A673 (cell line): ENCODE results near the gene ATRN. TPM values are rescaled to one million over a fixed set of nuclear protein-coding genes. Genes with fewer than 3 reads are reported as not detected.

Experiments used
- BruUV-seq: library from RNA; stranded (reverse); fragments of 400-500 nt; replicated peaks from 2 replicates; lab custom pipeline; 2021; lab: Mats Ljungman, UMichigan
- CTCF ChIA-PET: fragments of 300-600 bp; sonication (Branson Sonifier 250); formaldehyde crosslinking; loops from one replicate; lab custom pipeline; 2022; ENCODE audit warnings: antibody characterized with exemption; lab: Charles Lee
- POLR2A ChIA-PET: fragments of 300-600 bp; sonication (Branson Sonifier 250); formaldehyde crosslinking; loops from one replicate; lab custom pipeline; 2022; ENCODE audit warnings: antibody characterized with exemption; ENCODE audit not compliant: low non-redundant PET; lab: Charles Lee
- DNase-seq: peaks from one replicate; pipeline ENCODE4 v3.0.0-alpha.2; 2015; ENCODE audit warnings: low spot score
- H3K27ac ChIP-seq: fragments of 200-600 bp; sonication (generic); 2 replicates; pipeline ENCODE4 v1.5.1; 2016; ENCODE audit warnings: mixed run types, low read depth, mild to moderate bottlenecking, mixed read lengths, antibody characterized with exemption, low read length; ENCODE audit not compliant: poor library complexity, severe bottlenecking
- H3K27me3 ChIP-seq: fragments of 200-600 bp; sonication (generic); replicated peaks from 2 replicates; pipeline ENCODE4 v1.6.1; 2017; ENCODE audit warnings: mixed run types, low read depth, mild to moderate bottlenecking, mixed read lengths, antibody characterized with exemption, low read length; ENCODE audit not compliant: insufficient read depth, poor library complexity
- H3K36me3 ChIP-seq: fragments of 200-600 bp; sonication (generic); 2 replicates; pipeline ENCODE4 v1.6.1; 2016; ENCODE audit warnings: mixed run types, mild to moderate bottlenecking, mixed read lengths, antibody characterized with exemption, low read length; ENCODE audit not compliant: insufficient read depth, poor library complexity, severe bottlenecking
- H3K4me1 ChIP-seq: fragments of 200-600 bp; sonication (generic); 2 replicates; pipeline ENCODE4 v1.6.1; 2017; ENCODE audit warnings: mixed run types, mild to moderate bottlenecking, mixed read lengths, antibody characterized with exemption, low read length; ENCODE audit not compliant: insufficient read depth, poor library complexity, severe bottlenecking
- H3K4me3 ChIP-seq: fragments of 200-600 bp; sonication (generic); 2 replicates; pipeline ENCODE4 v1.5.1; 2016; ENCODE audit warnings: low read depth, mixed run types, mild to moderate bottlenecking, mixed read lengths, low read length; ENCODE audit not compliant: poor library complexity, severe bottlenecking
- H3K9me3 ChIP-seq: fragments of 200-600 bp; sonication (generic); 2 replicates; pipeline ENCODE4 v1.6.1; 2016; ENCODE audit warnings: mixed run types, low read depth, mild to moderate bottlenecking, mixed read lengths, antibody characterized with exemption, low read length; ENCODE audit not compliant: poor library complexity, severe bottlenecking
- CTCF ChIP-seq: fragments of 300-800, 200-600 bp; sonication (generic); conservative IDR thresholded peaks from 2 replicates; pipeline ENCODE4 v1.5.1; 2017; ENCODE audit warnings: low read depth, mild to moderate bottlenecking, antibody characterized with exemption, low read length, moderate library complexity, mixed read lengths
- EZH2 ChIP-seq: fragments of 200-600 bp; sonication (generic); IDR thresholded peaks from 2 replicates; pipeline ENCODE4 v1.6.1; 2017; ENCODE audit warnings: borderline replicate concordance, low read depth, mild to moderate bottlenecking, mixed read lengths, antibody characterized with exemption, low read length; ENCODE audit not compliant: poor library complexity, severe bottlenecking
- intact Hi-C: fragments of 100-400 bp; cut with micrococcal nuclease; formaldehyde crosslinking; loops from one replicate; pipeline ENCODE4 v1.10.0; 2022; ENCODE audit not compliant: unreplicated experiment
- total RNA-seq: library from RNA; stranded (reverse); gene quantifications from 2 replicates; pipeline ENCODE4 v1.2.3, GENCODE V29; 2021

Gene ATRN
- total RNA-seq, 1 experiment from 2014 or later = 27.1 TPM

- H3K4me3 ChIP-seq = no peak overlapping the region
- H3K36me3 ChIP-seq = no peaks in the 10 kb centered on the region
- H3K27ac ChIP-seq = no peak overlapping the region
- H3K4me1 ChIP-seq = peaks cover 9% of the 10 kb centered on the region
- no peak for DNase-seq
- TF ChIP-seq EZH2 = no peak
- TF ChIP-seq CTCF = no peak
- CTCF ChIA-PET = no interaction called here
- intact Hi-C loops = no loop called here
- no TSS peak for BruUV-seq
- POLR2A ChIA-PET = no interaction called here
- peaks cover 36% of the 10 kb centered on the region for H3K27me3 ChIP-seq
- no peaks in the 10 kb centered on the region for H3K9me3 ChIP-seq
Observed at GRCh38 chr20:3658716-3659491, 188.1 kb downstream of the ATRN start.

DNA sequence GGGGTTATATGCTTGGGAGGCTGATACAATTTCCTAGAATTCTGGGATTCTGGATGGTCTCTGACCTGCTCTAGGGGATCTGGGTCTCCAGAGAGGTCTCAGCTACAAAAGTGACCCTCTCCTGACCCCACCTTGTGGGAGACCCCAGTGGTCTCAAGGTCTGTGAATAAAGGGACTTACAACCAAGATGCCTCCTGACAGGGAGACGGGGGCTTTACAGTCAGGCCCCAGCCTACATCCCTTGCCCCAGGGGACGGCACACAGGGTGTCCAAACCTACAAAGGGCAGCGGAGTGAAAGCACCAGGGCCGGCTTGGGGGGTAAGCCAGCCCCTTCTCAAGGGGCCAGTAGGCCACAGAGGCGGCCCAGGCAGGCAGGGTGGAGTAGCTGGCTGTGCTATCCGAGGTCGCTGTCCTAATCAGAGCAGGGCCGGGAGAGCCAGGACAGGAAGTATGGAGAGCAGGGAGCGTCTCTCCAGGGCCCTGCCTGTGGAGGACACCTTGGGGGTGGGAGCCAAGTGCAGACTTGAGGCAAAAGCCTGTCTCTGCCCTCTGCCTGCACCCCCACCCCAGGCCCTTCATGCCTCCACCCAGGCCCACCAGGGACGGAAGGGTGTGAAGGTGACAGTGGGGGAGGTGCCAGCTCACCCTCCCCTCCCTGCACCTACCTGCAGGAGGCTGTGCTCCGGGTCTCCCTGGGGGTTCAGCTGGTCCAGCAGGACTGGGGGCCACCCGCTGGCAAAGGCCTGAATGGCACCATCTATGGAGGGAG is 188.9 kb downstream of the ATRN start:
- peaks cover 9% of the 10 kb centered on the region for H3K4me1 ChIP-seq
- CTCF ChIA-PET = no interaction called here
- TF ChIP-seq EZH2 (no peak), CTCF (0 out of 2 replicates have a peak, but pooled peaks have one; percentile 9)
- intact Hi-C loops = no loop called here
- peaks cover 36% of the 10 kb centered on the region for H3K27me3 ChIP-seq
- no peaks in the 10 kb centered on the region for H3K9me3 ChIP-seq
- no peak for DNase-seq
- H3K36me3 ChIP-seq = no peaks in the 10 kb centered on the region
- no TSS peak for BruUV-seq
- H3K27ac ChIP-seq = no peak overlapping the region
- POLR2A ChIA-PET = no interaction called here
- no peak overlapping the region for H3K4me3 ChIP-seq

DNA sequence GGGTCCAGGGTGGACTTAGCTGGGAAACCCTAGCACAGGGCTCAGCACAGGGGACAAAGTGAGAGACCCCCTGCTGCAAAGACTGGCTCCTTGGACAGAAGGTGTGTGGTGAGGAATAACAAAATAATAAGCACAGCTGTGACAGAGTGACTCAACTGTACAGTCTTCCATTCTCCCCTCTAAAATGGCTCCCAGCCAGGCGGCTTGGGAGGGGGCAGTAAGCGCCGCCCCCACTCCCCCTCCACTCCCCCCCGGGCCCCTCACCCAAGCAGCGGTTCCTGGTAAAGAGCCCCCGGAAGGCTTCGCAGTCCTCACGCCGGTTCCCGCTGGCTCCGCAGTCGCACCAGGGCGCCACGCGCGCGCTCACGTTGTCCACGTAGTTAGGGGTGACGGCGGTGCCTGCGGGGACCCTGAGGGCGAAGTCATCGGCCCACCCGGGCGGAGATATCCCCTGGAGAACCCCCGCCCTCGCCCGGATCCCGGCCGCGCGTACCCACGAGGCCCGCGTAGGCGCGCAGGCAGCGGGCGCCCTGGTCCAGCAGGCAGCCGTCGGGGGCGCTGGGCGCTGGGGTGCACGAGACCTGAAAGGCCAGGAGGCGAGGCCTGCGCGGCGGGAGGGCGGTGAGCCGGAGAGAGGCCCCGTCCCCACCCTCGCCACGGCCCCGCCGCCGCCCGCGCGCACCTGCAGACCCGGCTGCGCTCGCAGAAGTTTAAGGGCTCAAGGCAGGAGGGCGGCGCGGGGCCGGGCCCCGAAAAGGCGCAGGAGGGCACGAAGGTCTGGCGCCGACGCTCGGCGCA is 189.6 kb downstream of the ATRN start:
- H3K27ac ChIP-seq = no peak overlapping the region
- peaks cover 36% of the 10 kb centered on the region for H3K27me3 ChIP-seq
- no TSS peak for BruUV-seq
- intact Hi-C loops = no loop called here
- CTCF ChIA-PET = no interaction called here
- POLR2A ChIA-PET = no interaction called here
- no peaks in the 10 kb centered on the region for H3K9me3 ChIP-seq
- H3K36me3 ChIP-seq = no peaks in the 10 kb centered on the region
- H3K4me1 ChIP-seq = peaks cover 9% of the 10 kb centered on the region
- TF ChIP-seq CTCF = no peak
- peak; percentile 94 for TF ChIP-seq EZH2
- H3K4me3 ChIP-seq = peak overlapping the region; percentile 24
- DNase-seq = no peak
